ENCODE results near the gene CLIC5.
"Not testable (repeated sequence)": the region's sequence is repeated elsewhere in the genome, so short reads cannot be mapped to it uniquely, and the experiment has no call there.

Gene CLIC5

GRCh38 chr6:45927421-45928320, 88.0 kb downstream of the CLIC5 start:
- no peak overlapping the region for H3K4me3 ChIP-seq (ENCODE audit: low read length)
- TF ChIP-seq ZNF274 (IDR thresholded peaks at IDR 0.05; ENCODE audit: low read depth, low read length) = no peak

GRCh38 chr6:45926423-45926822, 89.2 kb downstream of the CLIC5 start:
- H3K4me3 ChIP-seq (ENCODE audit: low read length) = not testable (repeated sequence)

- H3K4me3 ChIP-seq (ENCODE audit: low read length) = no peak overlapping the region
- TF ChIP-seq ZNF274 (IDR thresholded peaks at IDR 0.05; ENCODE audit: low read depth, low read length) = no peak
Measured at GRCh38 chr6:45924763-45925342, 90.8 kb downstream of the CLIC5 start.

- no peak overlapping the region for H3K4me3 ChIP-seq (ENCODE audit: low read length)
- TF ChIP-seq ZNF274 (IDR thresholded peaks at IDR 0.05; ENCODE audit: low read depth, low read length) = no peak
Measured at GRCh38 chr6:45923831-45924391, 91.7 kb downstream of the CLIC5 start.

- no peak for TF ChIP-seq ZNF274 (IDR thresholded peaks at IDR 0.05; ENCODE audit: low read depth, low read length)
- H3K4me3 ChIP-seq (ENCODE audit: low read length) = no peak overlapping the region
Measured at GRCh38 chr6:45922728-45923351, 92.8 kb downstream of the CLIC5 start.

GRCh38 chr6:45921691-45922281, 93.9 kb downstream of the CLIC5 start:
- no peak overlapping the region for H3K4me3 ChIP-seq (ENCODE audit: low read length)
- no peak for TF ChIP-seq ZNF274 (IDR thresholded peaks at IDR 0.05; ENCODE audit: low read depth, low read length)

GRCh38 chr6:45920819-45921511, 94.7 kb downstream of the CLIC5 start:
- H3K4me3 ChIP-seq (ENCODE audit: low read length) = no peak overlapping the region
- no peak for TF ChIP-seq ZNF274 (IDR thresholded peaks at IDR 0.05; ENCODE audit: low read depth, low read length)

GRCh38 chr6:45917439-45917838, 98.2 kb downstream of the CLIC5 start:
- no peak for TF ChIP-seq ZNF274 (IDR thresholded peaks at IDR 0.05; ENCODE audit: low read depth, low read length)
- H3K4me3 ChIP-seq (ENCODE audit: low read length) = no peak overlapping the region

- H3K4me3 ChIP-seq (ENCODE audit: low read length) = no peak overlapping the region
- TF ChIP-seq ZNF274 (IDR thresholded peaks at IDR 0.05; ENCODE audit: low read depth, low read length) = no peak
Measured at GRCh38 chr6:45916692-45917091, 99.0 kb downstream of the CLIC5 start.

GRCh38 chr6:45915780-45916468, 99.7 kb downstream of the CLIC5 start:
- no peak for TF ChIP-seq ZNF274 (IDR thresholded peaks at IDR 0.05; ENCODE audit: low read depth, low read length)
- no peak overlapping the region for H3K4me3 ChIP-seq (ENCODE audit: low read length)

GRCh38 chr6:45911691-45912090, 104.0 kb downstream of the CLIC5 start:
- no peak for TF ChIP-seq ZNF274 (IDR thresholded peaks at IDR 0.05; ENCODE audit: low read depth, low read length)
- H3K4me3 ChIP-seq (ENCODE audit: low read length) = no peak overlapping the region

GRCh38 chr6:45903959-45904358, 111.7 kb downstream of the CLIC5 start:
- no peak for TF ChIP-seq ZNF274 (IDR thresholded peaks at IDR 0.05; ENCODE audit: low read depth, low read length)
- no peak overlapping the region for H3K4me3 ChIP-seq (ENCODE audit: low read length)

- no peak overlapping the region for H3K4me3 ChIP-seq (ENCODE audit: low read length)
- TF ChIP-seq ZNF274 (IDR thresholded peaks at IDR 0.05; ENCODE audit: low read depth, low read length) = no peak
Measured at GRCh38 chr6:45902984-45903383, 112.7 kb downstream of the CLIC5 start.
